A673 (cell line): ENCODE results near the gene JARID2.

ENCODE experiments used
- CTCF ChIP-seq: fragments of 300-800, 200-600 bp; sonication (generic); conservative IDR thresholded peaks from 2 replicates; pipeline ENCODE4 v1.5.1; 2017; ENCODE audit warnings: low read depth, mild to moderate bottlenecking, antibody characterized with exemption, low read length, moderate library complexity, mixed read lengths
- EZH2 ChIP-seq: fragments of 200-600 bp; sonication (generic); IDR thresholded peaks from 2 replicates; pipeline ENCODE4 v1.6.1; 2017; ENCODE audit warnings: borderline replicate concordance, low read depth, mild to moderate bottlenecking, mixed read lengths, antibody characterized with exemption, low read length; ENCODE audit not compliant: poor library complexity, severe bottlenecking

GRCh38 chr6:15340105-15340601 is 94.3 kb downstream of the JARID2 start:
- TF ChIP-seq EZH2 (no peak), CTCF (no peak)
